ENCODE measurements around the gene TRIP12. TPM values are rescaled to one million over a fixed set of nuclear protein-coding genes. Genes with fewer than 3 reads are reported as not detected.

TRIP12 gene
- polyA plus RNA-seq, 3 donors = 22.2 to 56.7 (median 44.0) TPM

- H3K4me3 Mint-ChIP-seq = no peak overlapping the region
Measured at GRCh38 chr2:229880892-229881586, 40.8 kb downstream of the TRIP12 start.

More at GRCh38 chr2:229880892-229881586, 40.8 kb downstream of the TRIP12 start:
- Histone ChIP-seq H3K27ac (ENCODE audit: low read depth in 1 of 2, low read length in 2 of 2) (no peak overlapping the region), H3K4me2 (replicated peaks; ENCODE audit: extremely low read depth, low read length, poor library complexity, severe bottlenecking) (no peak overlapping the region), H3K4me1 (ENCODE audit: control insufficient read depth in 1 of 2, insufficient read depth in 2 of 2, low read length in 2 of 2) (no peaks in the 10 kb centered on the region), H3K27me3 (ENCODE audit: control insufficient read depth in 2 of 2, insufficient read depth in 2 of 2, low read length in 2 of 2) (no peaks in the 10 kb centered on the region), H3K79me2 (ENCODE audit: insufficient read depth, low read length) (peaks cover 95% of the 10 kb centered on the region), H3K36me3 (replicated peaks in 1 of 2; ENCODE audit: control insufficient read depth in 1 of 2, insufficient read depth in 2 of 2, low read length in 2 of 2) (peaks cover 37 to 70% of the 10 kb centered on the region in 2 donors), H2AFZ (ENCODE audit: insufficient read depth, low read depth, low read length, poor library complexity, severe bottlenecking) (no peak overlapping the region), H3K9me3 (replicated peaks in 1 of 2; ENCODE audit: control insufficient read depth in 1 of 2, insufficient read depth in 1 of 2, low read length in 2 of 2) (no peaks in the 10 kb centered on the region), H4K20me1 (ENCODE audit: insufficient read depth, low read length) (peaks cover 98% of the 10 kb centered on the region), H3K4me3 (replicated peaks in 1 of 3; ENCODE audit: low read depth in 2 of 3, low read length in 3 of 3) (no peak overlapping the region), H3K9ac (ENCODE audit: insufficient read depth, low read length, poor library complexity, severe bottlenecking) (no peak overlapping the region)
- TF ChIP-seq CTCF (IDR thresholded peaks at IDR 0.05) = no peak
- no peaks in the 10 kb centered on the region for H3K4me1 Mint-ChIP-seq
- H3K27me3 Mint-ChIP-seq (ENCODE audit: low read depth in 3 of 3) = no peaks in the 10 kb centered on the region
- DNase-seq = no peak
- peaks cover 34 to 57% of the 10 kb centered on the region in 2 donors for H3K36me3 Mint-ChIP-seq
- H3K9me3 Mint-ChIP-seq = no peaks in the 10 kb centered on the region
- 75% methylated on average over 2 of the region's 5 CpGs for WGBS (ENCODE audit: insufficient coverage)
- no peak overlapping the region for H3K27ac Mint-ChIP-seq
- intact Hi-C loops (cut with micrococcal nuclease) = no loop called here
